ENCODE measurements around the gene ACOXL. TPM values are rescaled to one million over a fixed set of nuclear protein-coding genes. Genes with fewer than 3 reads are reported as not detected.

ACOXL gene
- total RNA-seq, 1 donor from 2014 or later, result not detected

GRCh38 chr2:110997331-110998045 lies 265.1 kb downstream of the ACOXL start:
- DNase-seq (ENCODE audit: low spot score), result no peak

- no peak for DNase-seq (ENCODE audit: low spot score)
These were observed 265.9 kb downstream of the ACOXL start for GRCh38 chr2:110998311-110998710.

- DNase-seq (ENCODE audit: low spot score), result no peak
These were observed 267.3 kb downstream of the ACOXL start for GRCh38 chr2:110999626-111000025.

DNA sequence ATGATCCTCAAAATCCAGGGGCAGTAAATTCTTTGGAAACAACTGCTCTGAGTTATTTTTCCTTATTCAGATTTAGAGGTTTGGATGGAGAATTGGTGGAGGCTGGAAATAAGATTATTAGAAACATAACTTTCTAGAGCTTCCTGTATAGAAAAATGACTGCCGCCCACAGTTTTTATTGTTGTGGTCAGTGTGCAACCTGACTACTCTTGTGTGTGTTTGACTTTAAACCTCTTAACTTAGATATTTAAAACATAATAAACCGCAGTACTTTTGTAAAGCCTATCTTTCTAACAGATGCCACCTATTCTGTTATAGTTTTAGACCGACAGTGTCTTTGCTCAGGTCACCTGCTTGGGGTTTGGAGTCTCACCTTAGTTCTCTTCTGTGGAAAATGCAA lies 272.9 kb downstream of the ACOXL start:
- no peak for DNase-seq (ENCODE audit: low spot score)

DNA sequence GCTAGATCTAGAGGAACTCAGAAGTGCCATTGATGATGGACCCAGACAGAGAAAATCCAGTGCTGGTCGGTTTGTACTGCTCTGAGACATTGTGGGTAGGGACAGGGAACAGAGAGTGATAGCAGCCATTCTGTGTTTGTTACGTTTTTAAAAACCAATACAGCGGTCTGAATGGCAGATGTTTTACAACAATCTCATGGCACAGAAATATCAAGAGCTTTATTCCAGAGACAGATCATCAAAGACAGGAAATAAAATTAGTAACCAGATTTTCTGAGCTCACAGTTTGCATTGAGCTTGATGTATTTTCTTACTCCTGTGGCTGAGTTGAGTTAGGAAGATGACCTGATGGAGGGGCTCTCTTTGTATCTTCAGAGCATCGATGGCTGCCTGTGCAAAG lies 273.4 kb downstream of the ACOXL start:
- DNase-seq (ENCODE audit: low spot score), result no peak

GRCh38 chr2:111007757-111008688 lies 275.6 kb downstream of the ACOXL start:
- no peak for DNase-seq (ENCODE audit: low spot score)

GRCh38 chr2:111011218-111011617 lies 278.8 kb downstream of the ACOXL start:
- no peak for DNase-seq (ENCODE audit: low spot score)

DNA sequence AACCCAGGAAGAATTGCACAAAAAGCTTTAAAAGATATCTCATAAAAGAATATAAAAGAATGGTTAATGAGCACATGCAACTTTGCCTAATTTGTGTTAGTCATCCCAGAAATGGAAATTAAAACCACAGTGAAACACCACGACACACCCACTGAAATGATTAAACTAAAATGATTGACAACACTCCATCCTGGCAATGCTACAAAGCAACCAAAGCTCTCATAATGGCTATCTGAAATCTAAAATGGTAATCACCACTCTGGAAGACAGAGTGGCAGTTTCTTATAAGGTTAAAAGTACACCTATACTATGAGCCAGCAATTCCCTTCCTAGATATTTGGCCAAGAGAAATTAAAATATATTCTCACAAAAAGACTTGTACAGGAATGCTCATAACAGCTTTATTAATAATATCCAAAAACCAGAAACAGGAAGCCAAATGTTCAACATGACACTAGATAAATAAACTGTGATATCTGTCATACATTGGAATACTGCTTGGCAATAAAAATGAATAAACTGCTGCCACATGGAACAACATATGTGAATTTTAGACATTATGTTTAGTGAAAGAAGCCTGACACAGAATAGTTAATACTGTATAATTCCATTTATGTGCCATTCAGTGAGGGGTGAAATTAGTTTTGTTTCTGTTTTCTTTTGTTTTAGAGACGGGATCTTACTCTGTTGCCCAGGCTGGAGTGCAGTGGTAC lies 283.1 kb downstream of the ACOXL start:
- DNase-seq (ENCODE audit: low spot score), result no peak

DNA sequence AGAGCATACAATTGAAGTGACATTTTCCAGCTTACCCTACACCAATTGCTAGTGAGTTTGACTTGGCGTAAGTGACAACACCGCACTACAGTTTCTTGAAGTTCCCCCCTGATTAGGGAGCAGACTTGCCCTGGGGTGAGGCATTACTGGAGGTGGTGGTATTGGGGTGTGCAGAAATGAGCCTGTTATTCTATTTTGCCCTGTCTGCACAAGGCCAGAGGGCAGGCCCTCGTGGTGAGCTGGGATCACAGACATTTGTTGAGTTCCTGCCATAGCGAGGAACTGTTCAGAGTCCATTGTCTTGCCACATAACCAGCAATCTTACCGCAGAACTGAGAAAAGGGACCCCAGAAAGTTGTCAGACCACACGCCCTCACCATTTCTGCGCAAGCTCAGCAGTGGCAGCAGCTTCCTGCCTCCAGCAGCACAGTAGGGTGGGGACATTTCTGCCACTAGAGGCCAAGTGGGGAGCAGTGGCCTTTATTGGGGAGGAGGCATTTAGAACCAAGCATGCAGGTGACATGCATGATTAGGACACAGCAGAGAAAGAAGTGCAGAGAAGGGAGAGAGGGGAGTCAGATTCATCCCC lies 284.8 kb downstream of the ACOXL start:
- no peak for DNase-seq (ENCODE audit: low spot score)

DNA sequence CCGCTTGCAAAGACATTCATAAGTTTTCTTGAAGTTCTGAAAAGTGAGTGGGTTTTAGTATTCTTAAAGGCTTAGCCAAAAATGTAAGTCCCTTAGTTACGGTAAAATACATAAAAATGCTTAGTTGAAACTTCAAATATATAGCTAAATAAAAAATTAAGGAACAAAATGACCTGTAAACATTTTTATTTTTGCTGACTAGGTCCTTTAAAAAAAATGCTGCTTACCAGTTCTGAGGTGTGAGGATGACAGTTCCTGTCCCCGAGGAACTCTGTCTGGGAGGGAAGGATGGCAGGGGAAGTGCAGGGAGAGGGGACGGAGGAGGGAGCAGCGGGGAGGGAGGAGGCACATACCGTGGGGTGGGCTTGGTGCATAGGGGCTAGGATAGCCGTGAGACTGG lies 285.5 kb downstream of the ACOXL start:
- DNase-seq (ENCODE audit: low spot score), result no peak

GRCh38 chr2:111019381-111019780 lies 287.0 kb downstream of the ACOXL start:
- DNase-seq (ENCODE audit: low spot score), result no peak

DNA sequence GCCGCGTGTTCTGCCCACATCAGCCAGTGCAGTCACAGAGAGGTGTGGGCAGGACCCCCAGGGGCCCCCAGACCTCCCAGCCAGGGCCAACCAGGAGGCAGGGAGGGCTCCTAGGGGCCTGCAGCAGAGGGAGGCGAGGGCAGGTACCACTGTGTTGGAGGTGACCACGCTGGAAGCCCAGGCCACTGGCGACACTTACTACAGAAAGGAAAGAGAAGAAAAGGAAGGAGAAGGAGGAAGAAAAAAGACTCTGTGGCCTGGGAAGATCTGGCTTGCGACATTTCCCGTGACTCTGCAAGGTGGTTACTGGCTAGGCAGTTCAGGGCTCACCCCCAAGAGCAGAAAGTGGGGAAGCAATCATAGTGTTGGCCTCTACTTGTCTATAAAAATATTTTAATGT lies 290.3 kb downstream of the ACOXL start:
- no peak for DNase-seq (ENCODE audit: low spot score)

- DNase-seq (ENCODE audit: low spot score), result no peak
These were observed 292.1 kb downstream of the ACOXL start for GRCh38 chr2:111024496-111024895.

GRCh38 chr2:111025288-111025687 lies 292.9 kb downstream of the ACOXL start:
- DNase-seq (ENCODE audit: low spot score), result no peak

DNA sequence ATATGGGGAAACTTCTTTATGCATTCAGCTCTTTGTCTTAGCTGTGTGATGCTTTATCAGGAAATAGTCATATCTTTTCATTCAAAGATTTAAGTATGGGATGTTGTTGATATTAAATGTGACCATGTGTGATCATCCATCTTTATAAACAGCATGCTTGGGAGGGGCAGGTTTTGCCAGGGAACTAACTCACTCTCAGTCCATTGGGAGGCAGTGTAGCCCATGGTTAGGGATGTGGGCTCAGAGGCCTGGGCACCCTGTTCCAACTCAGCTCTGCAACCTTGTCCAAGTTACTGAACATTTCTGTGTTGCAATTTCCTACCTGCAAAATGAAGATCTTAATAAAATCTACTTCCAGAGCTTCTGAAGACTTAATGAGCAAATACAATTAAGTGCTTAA lies 296.3 kb downstream of the ACOXL start:
- DNase-seq (ENCODE audit: low spot score), result no peak

- no peak for DNase-seq (ENCODE audit: low spot score)
These were observed 297.0 kb downstream of the ACOXL start for GRCh38 chr2:111029181-111029927.

GRCh38 chr2:111030260-111030891 lies 298.0 kb downstream of the ACOXL start:
- peak; percentile 49 for DNase-seq (ENCODE audit: low spot score)

- DNase-seq (ENCODE audit: low spot score), result no peak
These were observed 298.6 kb downstream of the ACOXL start for GRCh38 chr2:111030945-111031344.

DNA sequence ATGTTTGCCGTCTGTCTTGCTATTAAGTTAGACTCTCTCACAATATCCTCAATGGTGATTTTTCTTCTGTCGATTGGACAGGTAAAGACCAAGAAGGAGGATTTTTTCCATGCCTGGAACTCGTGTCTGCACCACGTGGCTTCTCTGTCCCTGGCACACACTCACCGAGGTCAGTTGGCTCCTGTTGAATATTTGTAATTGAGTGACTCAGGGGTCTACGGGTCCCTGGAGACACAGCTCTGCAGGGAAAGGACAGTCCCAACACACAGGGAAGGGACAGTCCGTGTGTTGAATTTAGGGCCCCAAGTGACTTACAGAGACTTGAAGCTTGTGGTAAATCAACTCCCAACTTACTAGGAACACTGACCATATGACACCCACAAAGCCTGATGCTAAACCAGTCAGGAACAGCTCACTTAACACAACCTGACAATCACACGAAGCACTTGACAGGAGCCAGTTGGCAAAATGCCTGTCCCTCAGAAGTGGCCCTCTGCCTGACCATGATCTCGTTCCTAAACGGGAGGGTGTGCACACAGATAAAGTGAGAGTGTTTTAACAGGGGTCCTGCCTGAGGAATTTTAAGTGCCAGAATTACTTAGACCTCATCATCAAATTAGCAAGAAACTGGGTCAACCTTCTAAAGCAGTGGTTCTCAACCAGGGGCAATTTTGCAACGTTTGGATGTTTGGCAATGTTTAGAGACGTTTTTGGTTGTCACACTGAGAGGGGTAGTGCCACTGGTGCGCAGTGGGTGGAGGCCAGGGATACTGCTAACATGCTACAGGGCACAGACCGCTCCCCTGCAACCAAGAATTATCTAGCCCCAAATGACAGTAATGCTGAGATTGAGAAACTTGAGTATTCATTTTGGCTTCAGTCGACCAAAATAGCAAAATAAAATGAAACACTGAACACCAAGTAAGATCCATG lies 299.4 kb downstream of the ACOXL start:
- peak; percentile 67 for DNase-seq (ENCODE audit: low spot score)

Measured in mesenteric fat pad (tissue), 1 donor.